HepG2 (cell line): ENCODE data around the gene PGGT1B. TPM values are rescaled to one million over a fixed set of nuclear protein-coding genes. Genes with fewer than 3 reads are reported as not detected.

ENCODE experiments used
- BRD4 ChIP-seq: sonication (generic); formaldehyde crosslinking; IDR thresholded peaks from 2 replicates; pipeline ENCODE4 v1.4.0; 2020; ENCODE audit warnings: missing genetic modification reagents
- CREM ChIP-seq, 2 experiments: sonication (generic) in 1 of 2; formaldehyde crosslinking in 1 of 2; IDR thresholded peaks; 2 replicates each; pipeline versions ENCODE4 v1.4.0 to v1.6.1; 2016 to 2020; ENCODE audit warnings: antibody characterized with exemption in 1 of 2, mild to moderate bottlenecking in 1 of 2, missing genetic modification reagents in 1 of 2
- HNRNPL ChIP-seq: fragments of 200-400 bp; formaldehyde crosslinking; IDR thresholded peaks from 2 replicates; pipeline ENCODE4 v1.6.1; 2017; ENCODE audit warnings: mild to moderate bottlenecking, low read depth, low read length
- NR2C2 ChIP-seq: sonication (generic); formaldehyde crosslinking; IDR thresholded peaks from 2 replicates; pipeline ENCODE4 v1.4.0; 2020; ENCODE audit warnings: missing genetic modification reagents, mild to moderate bottlenecking, moderate library complexity, borderline replicate concordance
- POLR2AphosphoS5 ChIP-seq: IDR thresholded peaks from 2 replicates; pipeline ENCODE4 v1.6.1; 2012; ENCODE audit warnings: low read depth, low read length
- REL ChIP-seq: sonication (generic); formaldehyde crosslinking; conservative IDR thresholded peaks from 2 replicates; pipeline ENCODE4 v1.8.0; 2022; ENCODE audit warnings: mild to moderate bottlenecking, missing genetic modification reagents, moderate library complexity
- RNF219 ChIP-seq: sonication (generic); formaldehyde crosslinking; IDR thresholded peaks from 2 replicates; pipeline ENCODE4 v1.5.0; 2020; ENCODE audit warnings: mild to moderate bottlenecking, missing genetic modification reagents
- SUZ12 ChIP-seq: fragments of 150-350 bp; IDR thresholded peaks from 2 replicates; pipeline ENCODE4 v1.6.1; 2014; ENCODE audit warnings: low read depth, low read length
- ZNF512B ChIP-seq: sonication (generic); formaldehyde crosslinking; IDR thresholded peaks from 2 replicates; pipeline ENCODE4 v1.5.1; 2020; ENCODE audit warnings: missing genetic modification reagents, mild to moderate bottlenecking, borderline replicate concordance
- ZNF563 ChIP-seq: sonication (generic); formaldehyde crosslinking; IDR thresholded peaks from 2 replicates; pipeline ENCODE4 v1.8.0; 2022; ENCODE audit warnings: mild to moderate bottlenecking, moderate library complexity, missing genetic modification reagents
- ZNF589 ChIP-seq: sonication (generic); formaldehyde crosslinking; conservative IDR thresholded peaks from 2 replicates; pipeline ENCODE4 v1.8.0; 2022; ENCODE audit warnings: mild to moderate bottlenecking, moderate library complexity, missing genetic modification reagents
- polyA plus RNA-seq, 8 experiments: library from polyadenylated mRNA; depleted of rRNA in 3 of 8; stranded (reverse) in 7 of 8; unstranded in 1 of 8; fragments of >200 nt; fragmentation: Illumina TruSeq in 4 of 8; extraction: Trizol in 4 of 8; gene quantifications; 2 replicates each; pipeline versions ENCODE4 v1.2.1 to v1.2.3, GENCODE V29; 2011 to 2016; ENCODE audit warnings: low read depth in 4 of 8, missing spikeins in 1 of 8, mixed read lengths in 1 of 8; ENCODE audit not compliant: insufficient read depth in 1 of 8
- total RNA-seq, 5 experiments: library from RNA; depleted of rRNA; stranded (reverse); fragments of >200 nt; fragmentation: Illumina TruSeq; extraction: Trizol; gene quantifications; 2 replicates each; pipeline ENCODE4 v1.2.3, GENCODE V29; 2016; ENCODE audit warnings: low read depth in 1 of 5
- TF ChIP-seq, protein P1 (sequence below): sonication (generic); formaldehyde crosslinking; IDR thresholded peaks from 2 replicates; pipeline ENCODE4 v1.9.0; 2021; ENCODE audit warnings: missing genetic modification reagents, borderline replicate concordance
- TF ChIP-seq, protein P2 (sequence below), 2 experiments: sonication (generic) in 1 of 2; formaldehyde crosslinking in 1 of 2; IDR thresholded peaks; 2 replicates each; pipeline versions ENCODE4 v1.6.1 to v1.9.0; 2014 to 2022; ENCODE audit warnings: antibody characterized with exemption in 1 of 2, borderline replicate concordance in 1 of 2, inconsistent platforms in 1 of 2, low read depth in 1 of 2, missing genetic modification reagents in 1 of 2

Gene PGGT1B
- total and polyA plus RNA-seq, 2 of the 13 experiments (the other 11 are each of a cell fraction or from before 2014, with no cell fraction given) = 2.4 to 42.7 TPM

GRCh38 chr5:115262321-115263077, at the start of gene PGGT1B (continued):
- TF ChIP-seq, protein P1, sequence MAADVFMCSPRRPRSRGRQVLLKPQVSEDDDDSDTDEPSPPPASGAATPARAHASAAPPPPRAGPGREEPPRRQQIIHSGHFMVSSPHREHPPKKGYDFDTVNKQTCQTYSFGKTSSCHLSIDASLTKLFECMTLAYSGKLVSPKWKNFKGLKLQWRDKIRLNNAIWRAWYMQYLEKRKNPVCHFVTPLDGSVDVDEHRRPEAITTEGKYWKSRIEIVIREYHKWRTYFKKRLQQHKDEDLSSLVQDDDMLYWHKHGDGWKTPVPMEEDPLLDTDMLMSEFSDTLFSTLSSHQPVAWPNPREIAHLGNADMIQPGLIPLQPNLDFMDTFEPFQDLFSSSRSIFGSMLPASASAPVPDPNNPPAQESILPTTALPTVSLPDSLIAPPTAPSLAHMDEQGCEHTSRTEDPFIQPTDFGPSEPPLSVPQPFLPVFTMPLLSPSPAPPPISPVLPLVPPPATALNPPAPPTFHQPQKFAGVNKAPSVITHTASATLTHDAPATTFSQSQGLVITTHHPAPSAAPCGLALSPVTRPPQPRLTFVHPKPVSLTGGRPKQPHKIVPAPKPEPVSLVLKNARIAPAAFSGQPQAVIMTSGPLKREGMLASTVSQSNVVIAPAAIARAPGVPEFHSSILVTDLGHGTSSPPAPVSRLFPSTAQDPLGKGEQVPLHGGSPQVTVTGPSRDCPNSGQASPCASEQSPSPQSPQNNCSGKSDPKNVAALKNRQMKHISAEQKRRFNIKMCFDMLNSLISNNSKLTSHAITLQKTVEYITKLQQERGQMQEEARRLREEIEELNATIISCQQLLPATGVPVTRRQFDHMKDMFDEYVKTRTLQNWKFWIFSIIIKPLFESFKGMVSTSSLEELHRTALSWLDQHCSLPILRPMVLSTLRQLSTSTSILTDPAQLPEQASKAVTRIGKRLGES = no peak
- TF ChIP-seq REL (CRISPR knock-in tag) (no peak), ZNF589 (CRISPR knock-in tag) (no peak), BRD4 (CRISPR knock-in tag) (peak; percentile 95), ZNF512B (CRISPR knock-in tag) (no peak), NR2C2 (CRISPR knock-in tag) (peak; percentile 100), SUZ12 (no peak), HNRNPL (peak; percentile 50; the same call in 1 of the 2 replicates), ZNF563 (CRISPR knock-in tag) (peak; percentile 78), CREM (IDR thresholded peaks at IDR 0.05) (peak; percentile 89), CREM (CRISPR knock-in tag; IDR thresholded peaks at IDR 0.05) (no peak), POLR2AphosphoS5 (peak; percentile 90), RNF219 (CRISPR knock-in tag) (peak; percentile 78; the same call in 1 of the 2 replicates)
- TF ChIP-seq, protein P2, sequence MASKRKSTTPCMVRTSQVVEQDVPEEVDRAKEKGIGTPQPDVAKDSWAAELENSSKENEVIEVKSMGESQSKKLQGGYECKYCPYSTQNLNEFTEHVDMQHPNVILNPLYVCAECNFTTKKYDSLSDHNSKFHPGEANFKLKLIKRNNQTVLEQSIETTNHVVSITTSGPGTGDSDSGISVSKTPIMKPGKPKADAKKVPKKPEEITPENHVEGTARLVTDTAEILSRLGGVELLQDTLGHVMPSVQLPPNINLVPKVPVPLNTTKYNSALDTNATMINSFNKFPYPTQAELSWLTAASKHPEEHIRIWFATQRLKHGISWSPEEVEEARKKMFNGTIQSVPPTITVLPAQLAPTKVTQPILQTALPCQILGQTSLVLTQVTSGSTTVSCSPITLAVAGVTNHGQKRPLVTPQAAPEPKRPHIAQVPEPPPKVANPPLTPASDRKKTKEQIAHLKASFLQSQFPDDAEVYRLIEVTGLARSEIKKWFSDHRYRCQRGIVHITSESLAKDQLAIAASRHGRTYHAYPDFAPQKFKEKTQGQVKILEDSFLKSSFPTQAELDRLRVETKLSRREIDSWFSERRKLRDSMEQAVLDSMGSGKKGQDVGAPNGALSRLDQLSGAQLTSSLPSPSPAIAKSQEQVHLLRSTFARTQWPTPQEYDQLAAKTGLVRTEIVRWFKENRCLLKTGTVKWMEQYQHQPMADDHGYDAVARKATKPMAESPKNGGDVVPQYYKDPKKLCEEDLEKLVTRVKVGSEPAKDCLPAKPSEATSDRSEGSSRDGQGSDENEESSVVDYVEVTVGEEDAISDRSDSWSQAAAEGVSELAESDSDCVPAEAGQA (IDR thresholded peaks at IDR 0.05; ENCODE audit: low read depth) = peak; percentile 82
- TF ChIP-seq, protein P2 (CRISPR knock-in tag; IDR thresholded peaks at IDR 0.05; ENCODE audit: borderline replicate concordance) = no peak; the same call in 1 of the 2 replicates
